Measurements from ENCODE around the gene TIGD1.
A peak's percentile ranks its signal among the peaks of the same experiment; 100 is the strongest.
"Not testable (repeated sequence)": the region's sequence is repeated elsewhere in the genome, so short reads cannot be mapped to it uniquely, and the experiment has no call there.

The TIGD1 gene

DNA sequence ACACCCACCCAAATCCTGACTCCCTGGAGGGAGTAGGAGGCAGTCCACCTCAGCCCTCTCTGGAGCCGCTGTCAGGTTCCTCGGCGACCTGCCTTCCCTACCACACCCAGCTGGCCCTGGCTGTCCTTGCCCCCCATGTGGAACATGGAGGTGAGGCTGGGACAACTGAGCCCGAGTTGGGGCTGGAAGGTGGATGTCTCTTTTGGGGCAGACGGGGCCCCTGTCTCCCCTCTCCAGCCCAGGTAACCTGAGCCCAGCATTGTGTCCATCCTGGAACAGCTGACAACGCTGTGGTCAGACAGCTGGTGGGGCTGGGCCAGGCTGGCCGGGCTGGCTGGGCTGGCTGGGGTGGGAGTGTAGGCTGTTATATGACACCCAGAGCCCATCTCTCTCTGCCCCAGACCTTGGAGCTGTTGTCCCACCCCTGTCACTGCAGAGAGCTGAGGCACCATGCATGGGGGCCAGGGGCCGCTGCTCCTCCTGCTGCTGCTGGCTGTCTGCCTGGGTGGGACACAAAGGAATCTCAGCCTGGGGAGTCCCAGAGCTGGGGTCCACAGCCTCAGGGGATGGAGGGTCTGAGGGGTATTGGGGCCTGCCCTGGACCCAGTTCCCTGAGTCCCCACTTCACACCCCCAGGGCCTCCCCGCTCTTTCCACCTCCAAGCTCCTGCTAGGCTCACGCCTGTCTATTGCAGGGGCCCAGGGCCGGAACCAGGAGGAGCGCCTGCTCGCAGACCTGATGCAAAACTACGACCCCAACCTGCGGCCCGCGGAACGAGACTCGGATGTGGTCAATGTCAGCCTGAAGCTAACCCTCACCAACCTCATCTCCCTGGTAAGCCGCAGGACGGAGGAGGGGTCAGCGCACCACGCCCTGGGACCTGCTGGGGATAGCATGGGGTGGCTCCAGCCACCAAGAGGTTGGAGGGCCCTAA lies 10.8 kb downstream of the TIGD1 start, which contains the start of gene CHRNG:
Gene CHRNG, plus strand, starts transcription at position 395 of the 934 bp plus-strand sequence. Its CDS starts 56 bp downstream, at position 451.
- DNase-seq (ENCODE audit: low spot score) = no peak

DNA sequence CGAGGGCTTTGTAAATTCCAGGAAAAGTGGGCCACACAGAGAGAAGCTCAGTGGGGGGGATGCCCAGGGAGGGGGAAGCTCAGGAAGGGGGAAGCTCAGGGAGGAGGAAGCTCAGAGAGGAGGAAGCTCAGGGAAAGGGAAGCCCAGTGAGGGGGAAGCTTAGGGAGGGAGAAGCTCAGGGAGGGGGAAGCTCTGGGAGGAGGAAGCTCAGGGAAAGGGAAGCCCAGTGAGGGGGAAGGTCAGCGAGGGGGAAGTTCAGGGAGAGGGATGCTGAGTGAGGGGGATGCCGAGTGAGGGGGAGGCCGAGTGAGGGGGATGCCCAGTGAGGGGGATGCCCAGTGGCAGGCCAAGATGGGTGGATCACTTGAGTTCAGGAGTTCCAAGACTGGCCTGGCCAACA lies 11.7 kb downstream of the TIGD1 start:
- no peak for DNase-seq (ENCODE audit: low spot score)

DNA sequence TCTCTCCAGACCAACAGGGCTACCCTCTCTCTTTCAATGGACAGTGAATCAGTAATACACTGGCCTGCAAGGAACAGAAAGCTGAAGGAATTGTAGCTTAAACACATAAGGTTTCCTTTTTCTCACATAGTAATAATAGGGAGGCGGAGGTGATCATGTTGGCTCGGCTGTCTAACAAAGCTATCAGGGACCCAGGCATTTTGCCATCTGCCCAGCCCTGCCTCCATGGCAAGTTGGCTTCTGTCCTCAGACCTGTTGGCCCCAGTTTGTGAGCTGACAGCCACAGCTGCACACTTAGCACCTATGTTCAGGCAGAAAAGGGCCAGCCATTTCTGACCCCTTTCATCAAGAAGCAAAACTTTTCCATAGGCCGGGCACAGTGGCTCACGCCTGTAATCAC lies 12.9 kb downstream of the TIGD1 start:
- no peak for DNase-seq (ENCODE audit: low spot score)

DNA sequence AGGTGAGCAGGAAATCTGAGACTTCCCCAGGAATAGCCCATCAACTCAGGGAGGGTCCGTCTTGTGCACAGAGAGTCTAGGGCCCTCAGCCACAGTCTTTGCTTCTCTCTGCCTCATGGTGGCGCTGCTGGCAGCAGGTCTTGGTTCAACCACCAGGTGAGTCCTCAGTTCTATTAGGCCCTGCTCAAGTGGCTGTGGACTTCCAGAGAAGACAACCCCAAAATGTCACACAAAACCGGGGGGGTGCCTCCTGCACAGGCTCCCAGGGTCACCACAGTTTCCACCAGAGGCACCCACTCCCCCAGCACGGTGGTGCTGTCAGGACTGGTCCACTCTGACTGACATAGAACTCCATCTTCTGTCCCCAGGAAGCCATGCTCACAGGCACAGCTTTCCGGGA lies 13.3 kb downstream of the TIGD1 start:
- DNase-seq (ENCODE audit: low spot score) = peak; percentile 18

DNA sequence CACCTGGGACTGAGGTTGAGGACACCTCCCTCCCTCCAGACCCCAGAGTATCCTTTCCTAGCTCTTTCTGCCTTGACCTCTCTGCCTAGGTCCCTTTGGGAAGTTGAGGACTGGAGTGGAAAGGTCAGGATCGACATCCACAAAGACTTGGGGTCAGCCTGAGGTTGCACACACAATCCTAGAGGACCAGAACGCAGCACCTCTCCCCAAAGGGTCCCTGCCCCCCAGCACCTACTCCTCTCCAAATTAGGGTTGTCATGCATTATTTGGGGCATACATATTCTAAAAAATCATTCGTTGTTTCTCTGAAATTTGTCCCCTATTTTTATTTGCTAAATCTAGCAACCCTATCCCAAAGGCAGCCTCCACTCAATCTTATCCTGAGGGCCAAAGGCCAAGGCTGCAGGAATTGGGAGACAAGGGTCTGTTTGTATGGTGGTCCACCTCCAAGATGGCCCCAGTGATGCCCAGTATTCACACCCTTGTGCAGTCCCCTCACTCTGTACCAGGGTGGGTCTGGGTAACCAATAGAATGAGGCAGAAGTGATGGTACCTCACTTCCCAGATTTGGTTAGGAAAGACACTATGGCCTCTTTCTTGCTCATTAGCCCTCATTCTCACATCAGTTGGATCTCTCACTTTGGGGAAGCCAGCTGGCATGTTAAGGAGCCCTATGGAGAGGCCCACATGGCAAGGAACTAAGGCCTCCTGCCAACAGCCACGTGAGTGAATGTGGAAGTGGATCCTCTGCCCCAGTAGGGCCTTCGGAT lies 14.4 kb downstream of the TIGD1 start:
- no peak for DNase-seq (ENCODE audit: low spot score)

DNA sequence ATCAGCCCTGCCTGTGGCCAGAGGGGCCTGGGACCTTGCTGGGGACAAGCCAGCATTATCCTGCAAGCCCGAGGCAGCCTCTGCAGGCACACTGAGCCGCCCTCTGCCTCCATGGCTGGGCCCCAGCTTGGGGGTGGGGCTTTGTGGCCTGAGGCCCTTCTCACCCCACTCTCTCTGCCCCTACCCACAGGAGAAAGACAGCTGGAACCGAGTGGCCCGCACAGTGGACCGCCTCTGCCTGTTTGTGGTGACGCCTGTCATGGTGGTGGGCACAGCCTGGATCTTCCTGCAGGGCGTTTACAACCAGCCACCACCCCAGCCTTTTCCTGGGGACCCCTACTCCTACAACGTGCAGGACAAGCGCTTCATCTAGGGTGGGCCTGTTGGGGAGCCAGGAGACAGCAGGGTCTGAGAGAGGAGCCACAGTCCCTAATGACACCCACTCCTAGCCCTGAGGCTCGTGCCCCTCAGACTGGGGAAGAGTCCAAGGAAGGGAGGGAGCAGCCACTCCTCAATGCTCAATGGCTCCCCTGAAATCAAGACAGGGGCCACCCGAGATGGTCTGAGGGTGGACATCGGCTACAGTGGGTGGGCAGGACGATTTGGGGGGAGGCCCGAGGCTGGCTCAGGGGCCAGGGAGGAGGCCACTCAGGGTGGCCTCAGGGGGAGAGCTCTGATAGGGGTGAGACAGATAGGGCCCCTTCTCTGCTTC lies 15.3 kb downstream of the TIGD1 start:
- no peak for DNase-seq (ENCODE audit: low spot score)

DNA sequence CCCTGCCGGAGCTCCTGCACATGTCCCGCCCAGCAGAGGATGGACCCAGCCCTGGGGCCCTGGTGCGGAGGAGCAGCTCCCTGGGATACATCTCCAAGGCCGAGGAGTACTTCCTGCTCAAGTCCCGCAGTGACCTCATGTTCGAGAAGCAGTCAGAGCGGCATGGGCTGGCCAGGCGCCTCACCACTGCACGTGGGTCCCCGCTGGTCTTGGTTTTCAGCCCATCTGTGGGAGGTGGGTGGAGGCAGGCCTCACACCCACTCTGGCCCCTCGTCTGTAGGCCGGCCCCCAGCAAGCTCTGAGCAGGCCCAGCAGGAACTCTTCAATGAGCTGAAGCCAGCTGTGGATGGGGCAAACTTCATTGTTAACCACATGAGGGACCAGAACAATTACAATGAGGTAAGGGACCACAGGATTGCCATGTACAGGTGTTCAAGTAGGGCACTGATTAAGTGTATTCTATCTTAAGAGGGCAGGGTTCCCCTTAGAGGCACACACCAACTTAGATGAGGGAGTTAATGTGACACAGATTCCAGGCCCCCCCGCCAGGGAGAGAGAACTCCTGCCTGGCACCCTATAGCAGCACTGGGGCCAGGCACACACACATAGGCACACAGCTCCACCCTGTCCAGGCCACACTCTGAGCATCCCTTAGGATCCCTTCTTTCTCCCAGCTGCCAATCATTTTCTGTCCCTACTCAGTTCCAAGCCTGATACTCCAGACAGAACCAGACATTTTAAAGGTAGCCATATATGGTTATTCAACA lies 16.2 kb downstream of the TIGD1 start:
- DNase-seq (ENCODE audit: low spot score) = no peak

DNA sequence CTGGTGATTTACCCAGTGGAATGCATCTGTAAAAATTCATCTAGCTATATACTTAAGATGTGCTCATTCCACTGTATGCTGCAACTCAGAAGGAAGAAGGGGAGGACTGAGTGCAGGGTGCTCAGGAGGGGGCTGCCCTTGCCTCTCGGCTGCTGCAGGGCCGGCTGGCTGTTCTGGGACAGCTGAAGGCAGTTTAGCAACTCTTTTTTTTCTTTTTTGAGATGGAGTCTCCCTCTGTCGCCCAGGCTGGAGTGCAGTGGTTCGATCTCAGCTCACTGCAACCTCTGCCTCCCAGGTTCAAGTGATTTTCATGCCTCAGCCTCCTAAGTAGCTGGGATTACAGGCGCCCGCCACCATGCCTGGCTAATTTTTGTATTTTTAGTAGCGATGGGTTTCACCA lies 17.5 kb downstream of the TIGD1 start:
- DNase-seq (ENCODE audit: low spot score) = not testable (repeated sequence)

DNA sequence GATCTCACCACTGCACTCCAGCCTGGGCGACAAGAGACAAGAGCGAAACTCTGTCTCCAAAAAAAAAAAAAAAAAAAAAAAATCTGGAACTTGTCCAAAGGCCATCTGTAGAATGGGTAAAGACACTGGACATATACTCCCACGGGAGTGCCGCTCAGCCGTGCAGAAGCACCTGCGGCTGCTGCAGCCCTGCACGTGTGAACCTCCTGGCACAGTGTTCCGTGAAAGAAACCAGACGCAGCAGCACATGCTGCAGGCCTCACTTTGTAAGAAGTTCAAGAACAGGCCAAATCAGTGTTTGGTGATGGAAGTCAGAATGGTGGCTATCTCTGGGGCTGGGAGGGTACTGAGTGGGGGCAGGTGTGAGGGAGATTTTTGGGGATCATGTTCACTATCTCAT lies 17.9 kb downstream of the TIGD1 start:
- DNase-seq (ENCODE audit: low spot score) = no peak

DNA sequence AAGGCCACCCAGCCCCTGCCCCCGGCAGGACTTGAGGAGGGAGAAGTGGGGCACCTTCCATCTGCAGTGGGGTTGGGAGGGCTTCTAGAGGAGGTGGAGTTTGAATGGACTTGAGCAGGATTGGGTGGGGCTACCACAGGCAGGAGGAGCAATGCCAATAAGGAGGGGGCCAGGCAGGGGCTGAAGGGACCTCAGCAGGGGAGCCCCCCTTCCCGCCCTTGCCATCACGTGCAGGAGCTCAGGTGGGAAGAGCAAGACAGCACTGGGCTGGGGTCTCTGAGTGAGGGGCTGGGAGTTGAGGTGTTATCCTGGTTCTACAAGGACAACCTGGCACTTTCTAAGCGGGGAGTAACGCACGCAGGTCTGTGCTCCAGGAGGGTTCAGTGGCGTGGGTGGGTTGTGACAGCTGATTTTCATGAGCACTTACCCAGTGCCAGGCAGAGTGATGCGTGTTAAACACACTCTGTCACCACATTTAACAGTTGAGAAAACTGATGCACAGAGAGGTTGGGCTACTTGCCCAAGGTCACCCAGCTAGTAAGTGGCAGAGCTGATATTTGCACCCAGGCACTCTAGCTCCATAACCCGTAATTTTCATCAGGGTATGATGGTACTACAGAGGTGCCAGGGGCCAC lies 19.6 kb downstream of the TIGD1 start:
- DNase-seq (ENCODE audit: low spot score) = no peak

DNA sequence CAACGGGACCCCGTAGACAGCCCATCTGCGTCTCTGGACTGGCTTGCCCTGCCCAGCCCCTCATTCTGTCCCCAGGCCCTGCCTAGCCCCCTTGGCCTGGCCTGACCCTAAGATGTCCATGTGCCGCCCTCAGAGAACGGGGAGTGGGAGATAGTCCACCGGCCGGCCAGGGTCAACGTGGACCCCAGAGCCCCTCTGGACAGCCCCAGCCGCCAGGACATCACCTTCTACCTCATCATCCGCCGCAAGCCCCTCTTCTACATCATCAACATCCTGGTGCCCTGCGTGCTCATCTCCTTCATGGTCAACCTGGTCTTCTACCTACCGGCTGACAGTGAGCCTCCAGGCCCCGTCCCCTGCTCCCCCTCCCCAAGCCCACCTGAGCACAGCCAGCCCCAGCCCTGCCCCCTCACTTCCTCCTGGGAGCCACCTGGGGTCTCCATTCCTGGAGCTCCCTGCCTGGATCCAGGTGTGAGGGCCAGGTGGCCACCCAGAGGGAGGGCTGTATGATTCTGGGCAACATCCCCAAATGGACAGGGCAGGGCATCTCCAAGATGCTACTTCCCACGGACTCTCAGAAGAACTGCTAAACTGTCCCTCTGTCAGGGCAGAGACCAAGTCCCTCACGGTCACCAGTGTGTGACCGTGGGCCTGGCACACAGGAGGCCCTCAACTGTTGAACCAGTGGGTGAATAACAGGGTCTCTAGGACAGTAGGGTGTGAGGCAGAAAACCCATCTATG lies 20.4 kb downstream of the TIGD1 start:
- no peak for DNase-seq (ENCODE audit: low spot score)

DNA sequence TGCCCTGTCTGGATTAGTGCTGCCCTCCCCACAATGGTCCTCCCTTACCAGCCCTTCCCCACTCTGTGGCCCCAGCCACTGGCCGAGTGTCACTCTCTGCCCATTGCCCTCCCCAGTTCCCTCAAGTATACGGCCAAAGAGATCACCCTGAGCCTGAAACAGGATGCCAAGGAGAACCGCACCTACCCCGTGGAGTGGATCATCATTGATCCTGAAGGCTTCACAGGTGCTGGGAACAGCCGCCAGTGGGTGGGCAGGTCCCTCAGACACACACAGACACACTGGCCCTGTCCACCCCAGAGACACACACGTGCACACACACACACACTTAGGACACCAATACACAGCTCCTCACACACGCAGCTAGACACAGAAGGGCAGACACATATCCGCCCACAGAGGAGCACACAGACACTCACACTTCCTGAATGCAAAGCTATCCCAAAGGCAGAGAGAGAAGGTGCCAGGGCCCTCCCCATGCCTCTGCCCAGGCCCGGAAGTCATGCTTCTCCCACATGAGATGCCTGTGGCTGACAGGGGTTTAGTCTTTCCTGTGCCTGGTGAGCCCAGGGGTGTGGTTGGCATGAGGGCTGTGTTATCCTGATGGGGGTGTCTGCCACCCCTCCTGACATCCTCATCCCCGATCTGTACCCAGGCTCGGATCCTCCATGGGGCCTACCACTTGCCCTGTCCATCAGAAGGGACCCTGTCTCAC lies 21.5 kb downstream of the TIGD1 start:
- no peak for DNase-seq (ENCODE audit: low spot score)

DNA sequence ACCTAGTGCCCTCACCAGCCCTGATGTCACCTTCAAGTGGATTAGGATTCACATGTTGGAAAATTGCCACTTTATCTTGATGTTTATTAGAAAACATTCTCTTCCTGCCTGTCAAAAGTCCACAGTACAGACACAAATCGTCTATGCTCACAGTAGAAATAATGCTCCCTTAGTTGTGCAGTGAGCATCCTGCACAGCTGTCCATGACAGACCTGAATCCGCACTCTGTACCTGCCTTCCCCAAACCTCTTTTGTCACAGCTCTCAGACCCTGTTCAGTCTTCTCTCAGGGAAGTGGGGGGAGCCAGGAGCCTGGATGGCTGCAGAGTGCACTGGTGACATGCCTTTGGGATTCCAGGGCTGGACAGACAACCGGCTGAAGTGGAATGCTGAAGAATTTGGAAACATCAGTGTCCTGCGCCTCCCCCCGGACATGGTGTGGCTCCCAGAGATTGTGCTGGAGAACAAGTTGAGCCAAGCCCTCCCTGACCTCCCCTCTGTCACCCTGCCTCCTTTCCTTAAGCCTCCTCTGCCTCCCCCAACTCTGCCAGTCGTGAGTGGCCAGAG lies 22.4 kb downstream of the TIGD1 start:
- DNase-seq (ENCODE audit: low spot score) = no peak

DNA sequence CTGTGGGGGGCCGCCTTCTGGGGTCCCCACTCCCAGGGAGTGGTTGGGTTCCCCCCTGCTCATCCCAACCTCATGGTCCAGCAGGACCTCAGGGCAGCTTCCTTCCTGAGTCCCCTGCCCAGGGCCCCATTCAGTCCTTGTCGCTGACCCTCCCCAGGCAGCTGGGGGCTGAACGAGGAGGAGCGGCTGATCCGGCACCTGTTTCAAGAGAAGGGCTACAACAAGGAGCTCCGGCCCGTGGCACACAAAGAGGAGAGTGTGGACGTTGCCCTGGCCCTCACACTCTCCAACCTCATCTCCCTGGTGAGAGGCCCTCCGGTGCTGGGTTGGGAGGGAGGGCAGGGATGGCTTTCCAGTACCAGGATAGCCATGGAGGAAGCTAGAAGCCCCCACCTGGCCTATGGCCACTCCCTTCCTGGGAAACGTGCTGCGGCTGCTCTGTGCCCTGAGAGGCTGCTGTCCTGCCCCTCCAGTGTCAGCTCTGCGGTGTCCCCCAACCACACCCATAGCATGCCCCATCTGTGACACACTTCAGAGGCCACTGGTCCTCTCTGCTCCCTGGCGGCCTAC lies 23.9 kb downstream of the TIGD1 start:
- DNase-seq (ENCODE audit: low spot score) = no peak

DNA sequence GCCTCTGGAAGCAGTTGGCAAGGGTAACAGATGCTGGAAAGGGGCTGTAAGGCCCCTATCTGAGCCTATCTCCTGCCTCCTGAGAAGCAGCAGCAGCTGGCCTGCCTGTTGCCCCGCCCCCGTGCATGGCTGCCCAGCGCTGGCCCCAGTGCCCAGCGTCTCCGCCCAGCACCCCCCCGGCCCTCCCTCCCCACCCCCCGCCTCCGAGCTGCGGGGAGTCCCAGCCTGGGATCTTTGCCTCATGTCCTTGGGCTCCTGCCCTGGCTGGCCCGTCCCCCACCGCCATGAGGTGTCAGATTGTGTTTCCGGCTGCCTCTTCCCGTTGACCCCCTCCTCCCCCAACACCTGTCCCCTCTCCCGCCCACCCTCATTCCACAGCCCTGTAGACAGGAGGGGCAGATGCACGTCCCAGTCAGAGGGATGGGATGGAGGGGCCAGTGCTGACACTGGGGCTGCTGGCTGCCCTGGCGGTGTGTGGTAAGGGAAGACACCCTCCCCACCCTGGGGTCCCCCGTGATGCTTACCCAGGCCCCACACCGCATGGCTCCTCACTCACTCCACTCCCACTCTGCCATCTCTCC lies 24.5 kb downstream of the TIGD1 start, which contains the start of gene CHRND:
Gene CHRND, plus strand, starts transcription at position 370 of the 581 bp plus-strand sequence. Its CDS starts 56 bp downstream, at position 426.
- DNase-seq (ENCODE audit: low spot score) = no peak

DNA sequence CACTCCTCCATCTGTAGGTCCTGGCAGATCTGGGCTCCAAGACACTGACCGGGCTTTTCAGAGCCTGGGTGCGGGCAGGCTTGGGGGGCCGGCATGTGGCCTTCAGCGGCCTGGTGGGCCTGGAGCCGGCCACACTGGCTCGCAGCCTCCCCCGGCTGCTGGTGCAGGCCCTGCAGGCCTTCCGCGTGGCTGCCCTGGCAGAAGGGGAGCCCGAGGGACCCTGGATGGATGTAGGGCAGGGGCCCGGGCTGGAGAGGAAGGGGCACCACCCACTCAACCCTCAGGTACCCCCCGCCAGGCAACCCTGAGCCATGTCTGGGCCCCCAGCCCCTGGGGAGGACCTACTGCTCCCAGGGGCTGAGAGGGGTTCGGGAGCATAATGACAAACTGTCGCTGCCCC lies 25.2 kb downstream of the TIGD1 start:
- DNase-seq (ENCODE audit: low spot score) = no peak

DNA sequence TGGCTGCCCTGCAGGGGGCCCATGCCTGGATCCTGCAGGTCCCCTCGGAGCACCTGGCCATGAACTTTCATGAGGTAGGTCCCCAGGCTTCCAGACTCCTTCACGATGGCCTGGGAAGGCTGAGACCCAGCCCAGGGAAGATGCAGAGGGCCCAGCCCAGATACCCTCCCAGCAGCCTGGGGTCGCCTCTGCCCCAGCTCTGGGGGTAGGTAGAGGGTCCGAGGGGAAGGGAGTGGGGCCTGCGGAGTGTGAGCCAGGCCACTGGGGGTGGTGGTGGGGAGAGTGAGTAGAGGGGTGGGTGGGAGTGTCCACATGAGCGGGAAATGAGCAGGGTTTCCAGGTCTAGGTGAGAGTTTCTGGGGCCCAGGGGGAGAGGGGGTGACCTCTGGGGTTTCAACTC lies 25.6 kb downstream of the TIGD1 start:
- no peak for DNase-seq (ENCODE audit: low spot score)

Measured in hematopoietic multipotent progenitor cell treated with erythropoietin and hydrocortisone succinate and interleukin-3 and kit ligand, for 15 days (in vitro differentiated cells).